ENCODE results near the gene DCDC1.
A peak's percentile ranks its signal among the peaks of the same experiment; 100 is the strongest.

Gene DCDC1, protein sequence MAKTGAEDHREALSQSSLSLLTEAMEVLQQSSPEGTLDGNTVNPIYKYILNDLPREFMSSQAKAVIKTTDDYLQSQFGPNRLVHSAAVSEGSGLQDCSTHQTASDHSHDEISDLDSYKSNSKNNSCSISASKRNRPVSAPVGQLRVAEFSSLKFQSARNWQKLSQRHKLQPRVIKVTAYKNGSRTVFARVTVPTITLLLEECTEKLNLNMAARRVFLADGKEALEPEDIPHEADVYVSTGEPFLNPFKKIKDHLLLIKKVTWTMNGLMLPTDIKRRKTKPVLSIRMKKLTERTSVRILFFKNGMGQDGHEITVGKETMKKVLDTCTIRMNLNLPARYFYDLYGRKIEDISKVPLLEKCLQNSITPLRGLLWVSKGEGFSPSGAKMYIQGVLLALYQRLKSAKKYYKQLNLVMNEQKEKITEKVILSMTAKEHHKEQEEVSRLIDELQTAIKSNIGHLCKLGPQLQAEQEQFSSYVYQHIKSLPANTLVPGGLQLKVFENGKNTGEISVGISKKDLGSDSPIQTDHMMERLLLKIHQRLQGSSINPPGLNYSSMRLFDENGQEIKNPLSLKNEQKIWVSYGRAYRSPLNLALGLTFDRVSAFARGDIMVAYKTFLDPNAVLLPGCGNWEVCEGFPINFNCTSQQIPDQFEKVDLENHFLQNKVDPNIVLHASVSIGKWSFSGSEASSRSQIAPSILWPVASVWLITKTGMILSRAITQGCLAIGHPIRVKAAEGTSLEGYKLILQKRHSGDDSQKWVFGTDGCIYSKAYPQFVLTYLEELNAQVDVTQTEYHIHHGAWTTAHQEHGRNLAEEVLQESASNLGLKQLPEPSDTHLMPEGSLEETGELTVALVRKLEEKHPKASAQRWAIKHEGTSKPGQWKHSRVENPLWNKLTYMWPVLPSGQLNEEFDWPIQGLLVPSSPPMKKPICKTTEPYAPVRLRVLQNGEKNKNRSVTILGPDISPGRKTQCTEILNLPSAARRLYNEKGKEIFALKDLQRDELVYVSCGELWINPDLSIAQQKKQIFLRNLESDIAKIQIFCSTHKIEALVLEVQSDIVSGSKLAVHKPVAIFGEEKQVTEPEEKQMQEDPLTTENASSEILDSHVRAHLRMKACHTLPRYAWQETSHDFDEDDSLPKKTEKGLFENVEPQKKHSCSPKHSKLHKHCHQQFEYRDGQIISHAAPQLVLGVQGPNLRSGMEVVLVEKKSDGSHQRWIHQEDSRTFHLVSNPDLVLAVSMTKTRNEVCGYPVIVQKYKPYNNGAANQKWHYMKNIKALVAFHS (N-terminal part only)

DNA sequence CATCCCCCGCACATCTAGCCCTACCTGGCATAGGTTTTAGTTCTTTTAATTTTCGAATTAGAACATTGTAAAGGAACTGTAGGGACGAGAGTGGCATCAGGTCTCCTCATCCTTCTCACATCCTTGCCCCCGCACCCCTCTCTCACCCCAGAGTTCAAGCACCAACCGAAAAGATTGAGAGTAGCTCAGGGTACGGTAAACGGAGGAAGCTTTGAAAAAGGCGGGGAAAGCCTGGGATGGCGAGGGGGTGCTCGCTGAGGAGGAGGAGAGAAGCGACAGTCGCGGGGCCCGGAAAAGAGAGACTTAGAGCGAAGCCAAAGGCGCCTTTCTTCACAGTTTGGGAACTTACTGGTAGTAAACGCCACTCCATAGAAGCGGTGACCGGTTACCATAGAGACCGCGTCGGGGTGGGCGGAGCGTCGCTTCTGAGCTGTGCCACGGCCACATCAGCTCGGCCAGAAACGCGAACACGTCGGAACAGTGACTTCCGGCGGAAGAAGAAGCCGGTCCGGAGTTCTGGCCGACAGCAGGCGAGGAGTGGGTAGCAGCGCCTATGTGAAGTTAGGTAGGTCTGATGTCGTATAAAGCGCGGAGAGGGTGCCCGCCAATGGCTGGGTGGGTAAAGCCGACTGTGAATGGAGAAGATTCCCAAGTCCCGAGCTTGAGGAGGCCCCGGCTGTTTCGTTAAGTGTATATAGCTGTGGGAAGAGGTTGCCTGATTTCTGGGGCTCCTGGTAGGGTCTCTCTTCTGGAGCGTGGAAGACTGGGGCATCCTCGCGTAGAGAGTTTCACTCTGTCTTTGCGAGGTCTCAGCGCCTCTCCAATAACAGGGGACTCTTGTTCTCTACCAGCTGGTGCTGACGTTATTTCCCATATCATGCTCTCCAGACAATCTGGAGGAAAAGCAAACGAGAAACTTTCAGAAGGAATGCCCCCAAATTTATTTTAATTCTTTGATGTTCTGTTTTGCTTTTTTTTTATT lies at the start of gene DCDC1, which contains the start of gene DNAJC24:
DCDC1 (minus strand) TSS at position 392 of the 982 bp plus-strand sequence. CDS start 41,459 bp downstream, outside the sequence.
DNAJC24 (plus strand) TSS at position 513 of the 982 bp plus-strand sequence. CDS start 889 bp downstream, outside the sequence.
- peak; percentile 91 to 98 for DNase-seq

DNA sequence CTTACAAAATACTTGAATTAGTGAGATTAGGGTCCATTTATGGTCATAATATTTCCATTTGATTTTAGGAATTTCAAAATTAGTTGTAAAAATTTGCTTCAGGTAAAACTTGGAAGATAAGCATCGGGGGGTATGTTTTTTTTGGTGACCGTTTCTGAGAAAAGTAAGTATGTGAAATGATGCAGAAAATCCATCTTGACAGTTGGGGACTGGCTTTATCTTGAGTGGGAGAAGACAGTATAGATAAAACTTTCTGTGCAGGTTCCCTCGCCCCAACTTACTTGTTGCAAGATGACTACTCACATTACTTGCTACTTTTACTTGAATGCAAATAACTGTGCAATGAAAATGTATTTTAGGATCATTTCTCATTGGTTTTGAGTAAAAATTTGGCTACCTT lies 49.6 kb upstream of the DCDC1 start:
- DNase-seq: no peak

DNA sequence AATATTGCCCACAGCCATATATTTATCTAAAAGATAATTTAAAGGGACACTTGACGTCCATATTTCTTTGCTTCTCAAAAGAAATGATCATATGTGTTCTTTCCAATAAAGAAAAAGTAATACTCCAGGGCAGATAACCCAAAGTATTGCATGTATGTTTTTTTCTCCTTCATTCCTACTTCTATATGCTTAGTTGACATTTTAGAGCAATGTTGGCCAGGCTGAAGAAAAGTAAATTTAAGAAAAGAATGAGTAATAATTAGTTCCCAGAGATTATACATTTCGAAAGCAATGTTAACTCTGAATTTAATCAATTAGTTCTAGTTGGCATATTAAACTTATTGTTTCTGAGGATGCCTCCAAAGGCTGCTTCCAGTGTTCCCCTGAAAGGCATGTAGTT lies 48.3 kb upstream of the DCDC1 start:
- no peak for DNase-seq

DNA sequence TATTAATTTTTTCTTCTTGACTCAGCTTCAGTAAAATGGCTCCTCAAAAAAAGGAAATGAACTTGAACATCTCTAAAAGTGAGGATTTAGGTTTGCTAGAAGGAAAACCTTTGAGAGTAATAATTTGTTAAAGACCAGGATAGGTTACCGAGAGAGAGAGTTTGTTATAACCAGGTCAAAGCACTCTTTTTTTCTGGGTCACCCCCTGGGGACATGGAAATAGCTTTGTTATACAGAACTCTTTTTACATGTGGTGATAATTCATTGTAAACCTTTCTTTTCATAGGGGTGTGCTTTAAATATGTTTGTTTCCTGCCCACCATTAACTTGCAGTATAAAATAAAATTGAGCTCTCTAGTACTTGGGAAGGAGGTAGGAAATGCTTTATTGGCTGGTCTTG lies 47.8 kb upstream of the DCDC1 start:
- DNase-seq: no peak

DNA sequence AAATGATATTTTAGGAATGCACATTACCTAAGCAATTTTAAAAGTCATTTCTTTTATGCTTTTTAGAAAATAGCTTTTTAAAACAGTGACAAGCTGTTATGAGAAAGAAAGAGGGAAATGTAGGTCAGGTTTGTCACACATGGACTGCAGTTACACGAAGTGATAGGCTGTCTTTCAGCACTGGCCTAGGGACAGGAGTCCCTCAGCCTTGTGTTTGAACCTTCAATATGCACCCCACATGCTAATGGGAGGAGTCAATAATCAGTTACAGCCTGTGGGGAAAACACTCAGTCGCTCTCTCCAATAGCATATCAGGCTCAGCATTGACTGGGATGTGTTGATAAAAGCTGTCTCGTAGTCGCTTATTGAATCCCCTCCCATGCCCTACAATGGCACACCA lies 45.9 kb upstream of the DCDC1 start:
- DNase-seq: no peak

DNA sequence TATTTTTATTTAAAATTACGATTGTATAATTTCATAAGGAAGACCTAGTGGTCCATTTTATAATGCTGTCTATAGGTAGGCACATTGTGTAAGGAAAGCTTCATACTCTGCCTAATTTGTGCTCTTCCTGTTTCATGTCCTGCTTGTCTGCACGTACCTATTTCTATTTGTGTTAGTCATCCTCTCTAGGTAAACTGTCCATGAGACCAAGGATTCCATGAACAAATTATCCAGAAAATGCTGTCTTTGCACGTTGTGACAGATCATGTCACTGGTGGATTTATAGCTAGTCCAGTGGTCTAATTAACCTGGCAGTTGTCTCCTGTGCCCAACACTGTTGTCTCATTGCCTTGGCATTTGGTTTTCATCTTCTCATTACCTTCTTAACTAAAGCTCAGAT lies 44.8 kb upstream of the DCDC1 start:
- no peak for DNase-seq

DNA sequence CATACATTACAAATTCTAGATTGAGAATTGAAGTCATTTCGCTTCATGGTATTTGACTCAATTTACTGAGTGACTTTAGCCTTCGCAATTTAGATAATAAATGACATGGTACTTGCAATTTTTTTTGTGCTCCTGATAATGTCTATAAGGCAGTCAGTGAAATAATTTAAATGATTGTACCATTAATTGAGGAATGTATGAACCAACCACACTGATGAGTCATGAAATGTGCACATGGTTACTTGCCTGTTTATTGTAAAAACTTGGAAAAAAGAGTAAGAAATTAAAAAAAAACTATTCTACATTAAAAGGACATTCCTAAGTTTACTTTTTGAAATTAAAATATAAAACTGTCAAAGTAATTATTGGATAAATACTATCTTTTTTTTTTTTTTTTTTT lies 43.4 kb upstream of the DCDC1 start:
- no peak for DNase-seq

DNA sequence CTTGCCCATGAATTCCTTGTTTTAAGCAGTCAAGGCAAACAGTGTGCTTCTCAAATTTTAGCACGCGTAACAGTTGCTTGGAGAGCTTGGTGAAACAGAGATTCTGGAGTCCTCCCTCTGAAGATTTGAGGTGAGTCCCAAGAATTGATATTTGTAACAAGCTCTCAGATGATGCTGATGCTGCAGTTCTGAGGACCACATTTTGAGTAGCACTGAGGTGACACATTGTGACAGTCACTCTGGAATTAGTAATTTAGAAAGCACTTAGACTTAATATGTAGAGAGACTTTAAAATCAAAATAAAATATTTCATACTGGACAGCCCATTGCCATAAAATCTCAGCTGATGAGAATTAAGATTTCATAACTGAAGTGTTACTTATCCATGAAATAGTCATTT lies 38.7 kb upstream of the DCDC1 start:
- DNase-seq: no peak

DNA sequence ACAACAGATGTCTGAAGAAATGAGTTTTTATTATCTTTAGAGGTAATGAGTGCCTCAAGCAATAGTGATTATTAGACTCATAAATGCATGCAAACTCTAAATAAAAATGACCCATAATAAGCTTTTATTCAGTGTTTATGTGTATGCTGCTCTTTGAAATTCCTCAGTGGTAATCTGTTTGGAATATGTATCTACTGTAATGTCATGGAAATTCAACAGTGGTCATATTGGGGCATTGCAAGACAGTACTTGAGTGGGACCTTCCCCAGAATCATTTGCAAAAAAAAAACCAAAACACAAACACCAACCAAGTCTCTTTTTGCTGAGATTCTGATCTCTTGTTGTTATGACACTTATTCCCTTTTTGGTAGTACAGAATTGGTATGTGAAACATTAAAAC lies 35.1 kb upstream of the DCDC1 start:
- no peak for DNase-seq

DNA sequence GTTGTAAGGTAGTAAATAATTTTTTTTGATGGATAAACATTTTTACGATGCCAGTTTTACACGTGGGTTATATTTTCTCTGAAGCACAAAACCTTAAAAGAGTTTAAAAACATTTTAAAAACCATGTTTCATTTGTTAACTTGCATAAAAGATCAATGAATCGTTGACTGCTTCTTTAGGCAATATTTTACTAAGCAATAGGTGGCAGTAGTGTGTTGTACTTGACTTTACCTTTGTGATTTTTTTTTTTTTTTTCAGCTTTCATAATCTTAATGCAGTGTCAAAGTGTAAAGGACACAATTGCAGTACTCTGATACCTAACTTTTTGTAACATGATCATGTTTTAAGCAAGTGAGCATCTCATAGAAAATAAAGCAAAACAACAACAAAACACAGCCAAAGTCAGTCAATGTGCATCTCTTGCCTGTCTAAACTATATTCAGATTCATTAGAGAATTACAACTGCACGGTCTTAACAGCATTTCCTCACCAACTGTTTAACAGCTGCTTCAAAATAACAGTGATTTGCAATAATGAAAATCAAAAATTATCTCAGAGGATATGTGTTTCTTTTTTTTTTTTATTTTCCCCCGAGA lies 27.8 kb upstream of the DCDC1 start:
- DNase-seq: peak; percentile 25 to 68

DNA sequence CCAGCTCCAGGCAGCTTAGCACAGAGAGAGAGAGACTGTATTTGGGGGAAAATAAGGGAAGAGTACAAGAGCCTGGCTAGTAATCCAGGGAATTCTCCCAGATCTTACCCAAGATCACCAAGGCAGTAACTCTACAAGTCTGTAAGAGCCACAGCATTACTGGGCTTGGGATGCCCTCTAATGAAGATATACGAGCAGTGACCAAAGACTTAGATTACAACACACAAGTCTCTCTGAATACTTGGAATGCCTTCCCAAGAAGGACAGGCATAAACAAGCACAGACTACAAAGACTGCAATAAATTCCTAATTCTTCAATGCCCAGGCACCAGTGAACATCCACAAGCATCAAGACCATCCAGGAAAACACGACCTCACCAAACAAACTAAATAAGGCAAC lies 17.8 kb upstream of the DCDC1 start:
- DNase-seq: no peak

DNA sequence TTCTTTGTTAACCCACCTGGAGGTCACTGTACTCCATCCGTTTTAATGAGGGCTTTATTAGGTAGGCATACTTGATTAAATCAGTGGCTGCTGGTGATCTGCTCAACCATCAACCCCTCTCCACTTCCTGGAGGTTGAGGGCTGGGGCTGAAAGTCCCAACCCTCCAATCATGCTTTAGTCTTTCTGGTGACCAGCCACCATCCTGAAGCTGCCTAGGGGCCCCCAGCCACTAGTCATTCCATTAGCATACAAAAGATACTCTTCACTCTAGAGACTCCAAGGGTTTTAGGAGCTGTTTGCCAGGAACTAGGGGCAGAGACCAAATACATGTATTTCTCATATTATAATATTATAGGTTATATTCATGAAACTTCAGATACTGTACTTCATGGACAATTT lies 13.6 kb upstream of the DCDC1 start:
- DNase-seq: no peak

DNA sequence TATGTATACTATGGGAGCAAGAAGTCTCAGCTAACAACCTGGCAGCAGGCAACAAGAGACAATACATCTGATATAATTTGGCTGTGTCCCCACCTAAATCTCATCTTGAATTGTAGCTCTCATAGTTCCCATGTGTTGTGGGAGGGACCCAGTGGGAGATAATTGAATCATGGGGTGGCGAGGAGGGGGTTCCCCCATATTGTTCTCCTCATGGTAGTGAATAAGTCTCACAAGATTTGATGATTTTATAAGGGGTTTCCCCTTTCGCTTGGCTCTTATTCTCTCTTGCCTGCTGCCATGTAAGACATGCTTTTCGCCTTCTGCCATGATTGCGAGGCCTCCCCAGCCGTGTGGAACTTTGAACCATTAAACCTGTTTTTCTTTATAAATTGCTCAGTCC lies 6.3 kb upstream of the DCDC1 start:
- no peak for DNase-seq

DNA sequence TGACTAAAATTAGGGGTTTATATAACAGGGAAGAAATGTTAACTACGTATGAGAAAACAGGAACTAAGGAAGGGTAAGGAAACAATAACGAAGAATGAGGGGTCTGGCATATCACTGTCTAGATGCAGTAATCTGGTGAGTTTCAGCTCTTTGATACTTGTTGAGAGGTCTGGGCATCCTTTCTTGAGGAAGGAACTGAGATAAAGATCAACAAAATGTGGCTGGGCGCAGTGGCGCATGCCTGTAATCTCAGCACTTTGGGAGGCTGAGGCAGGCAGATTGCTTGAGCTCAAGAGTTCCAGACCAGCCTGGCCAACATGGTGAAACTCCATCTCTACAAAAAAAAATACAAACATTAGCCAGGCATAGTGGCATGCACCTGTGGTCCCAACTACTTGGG lies 2.7 kb downstream of the DCDC1 start:
- no peak for DNase-seq

DNA sequence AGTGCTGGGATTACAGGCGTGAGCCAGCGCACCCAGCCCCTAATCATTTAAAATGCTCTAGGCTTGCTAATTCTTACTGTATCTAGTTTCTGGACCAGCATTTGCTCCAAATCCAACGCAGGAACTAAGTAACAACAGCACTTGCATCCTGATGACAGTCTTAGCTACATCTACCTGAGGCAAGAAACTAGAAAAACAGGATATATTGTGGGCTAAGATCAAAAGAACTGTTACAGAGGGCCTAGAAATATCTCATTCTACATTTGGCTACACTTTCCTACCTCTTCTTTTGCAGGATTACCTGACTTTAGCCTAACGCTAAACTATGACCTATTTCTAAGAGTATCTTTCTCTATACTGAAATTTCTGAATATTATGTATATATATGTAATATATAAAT lies 7.8 kb downstream of the DCDC1 start:
- no peak for DNase-seq

DNA sequence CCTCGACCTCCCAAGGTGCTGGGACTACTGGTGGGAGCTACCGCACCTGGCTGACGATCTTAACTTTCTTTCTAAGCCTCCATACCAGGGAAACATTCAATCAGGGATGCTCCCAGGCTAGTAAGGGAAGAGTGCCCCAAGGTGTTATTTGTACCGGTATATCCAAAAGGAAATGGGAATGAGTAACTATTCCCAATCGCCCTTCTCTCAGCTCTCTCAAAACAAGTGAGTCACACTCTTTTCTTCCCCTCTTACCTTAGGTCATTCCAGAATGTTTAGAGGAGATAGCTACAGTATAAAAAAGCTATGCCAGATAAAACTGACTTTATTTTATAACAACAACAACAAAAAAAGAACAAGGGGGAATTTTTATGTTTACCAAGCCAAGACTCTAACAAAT lies 13.7 kb downstream of the DCDC1 start:
- DNase-seq: no peak

DNA sequence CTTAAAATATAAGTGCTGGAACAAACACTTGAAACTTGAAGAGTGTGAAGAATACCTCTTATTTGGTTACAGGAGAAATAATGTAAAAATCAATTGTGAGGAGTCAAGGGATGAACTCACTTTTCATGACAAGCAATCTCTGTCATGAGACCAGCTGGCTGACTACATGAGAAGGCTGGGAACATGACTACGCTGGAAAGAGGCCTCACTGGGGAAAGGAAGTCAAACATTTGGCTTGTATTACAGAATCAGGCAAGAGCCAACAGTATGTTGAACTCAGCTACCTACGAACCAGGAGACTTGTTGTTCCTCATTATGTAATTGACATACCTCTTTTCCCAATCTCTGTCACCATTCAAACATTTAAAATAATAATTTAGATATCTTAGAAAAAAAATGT lies 14.4 kb downstream of the DCDC1 start:
- DNase-seq: peak in 1 of 2 experiments; percentile 38

DNA sequence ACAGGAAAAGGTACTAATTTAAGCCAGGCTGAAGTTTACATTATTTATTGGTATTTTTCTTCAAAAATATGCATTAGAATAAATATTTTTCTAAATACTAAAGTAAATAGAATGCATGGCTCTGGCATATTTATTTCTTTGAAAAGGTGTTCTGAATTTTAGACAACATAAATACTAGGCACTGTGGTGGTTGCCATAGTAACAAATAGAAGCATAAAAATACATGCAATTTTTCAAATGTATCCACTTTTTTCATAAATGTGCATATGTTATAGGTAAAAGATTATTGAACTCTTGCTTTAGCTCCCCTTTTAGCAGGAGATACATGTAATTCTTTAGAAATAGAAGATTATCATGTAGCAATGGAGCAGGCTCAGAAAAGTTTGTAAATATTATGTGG lies 18.4 kb downstream of the DCDC1 start:
- no peak for DNase-seq

DNA sequence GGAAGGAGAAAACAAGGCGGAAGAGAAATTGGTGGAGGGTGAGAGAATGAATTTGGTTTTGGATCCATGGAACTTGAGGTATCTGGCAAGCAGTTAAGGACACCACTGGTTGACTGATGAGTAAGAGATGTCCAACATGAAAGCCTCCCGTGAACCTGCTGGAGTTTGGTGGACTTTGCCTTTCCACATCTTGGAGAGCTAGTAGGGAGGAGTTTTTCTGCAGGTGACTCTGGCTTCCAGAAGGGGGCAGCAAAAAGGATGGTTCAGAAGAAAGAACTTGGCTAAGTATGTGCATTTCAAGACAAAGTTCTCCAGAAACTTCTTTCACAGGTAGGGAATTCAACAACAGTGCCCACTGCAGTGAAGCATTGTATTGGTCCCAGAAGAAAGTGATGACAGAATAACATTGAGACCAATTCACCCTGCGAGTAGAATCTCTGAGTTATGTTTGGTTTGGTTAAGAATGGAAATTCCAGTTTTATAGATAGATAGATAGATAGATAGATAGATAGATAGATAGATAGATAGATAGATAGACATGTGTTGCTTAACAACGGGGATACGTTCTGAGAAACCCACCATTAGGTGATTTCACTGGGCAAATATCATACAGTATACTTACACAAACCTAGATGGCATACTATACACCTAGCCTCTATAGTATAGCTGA lies 28.5 kb downstream of the DCDC1 start:
- peak in 1 of 2 experiments; percentile 24 for DNase-seq

DNA sequence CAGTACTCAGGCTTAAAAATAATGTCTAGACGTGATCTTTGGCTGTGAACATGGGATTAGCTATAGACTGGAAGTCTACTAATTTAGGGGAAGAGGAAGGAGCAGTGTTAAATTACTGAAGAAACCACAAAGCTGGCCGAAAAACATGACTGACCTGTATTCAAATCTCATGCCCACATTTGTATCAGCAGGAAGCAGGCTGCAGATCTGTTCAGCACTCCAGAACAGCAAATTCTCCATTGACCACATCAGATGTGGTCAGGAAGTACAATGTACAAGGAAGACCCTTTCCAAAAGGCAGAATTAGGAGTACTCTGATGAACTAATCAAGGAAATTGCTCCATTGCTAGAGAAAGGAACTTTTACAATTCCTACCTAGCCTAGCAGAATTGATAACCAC lies 31.7 kb downstream of the DCDC1 start:
- no peak for DNase-seq

DNA sequence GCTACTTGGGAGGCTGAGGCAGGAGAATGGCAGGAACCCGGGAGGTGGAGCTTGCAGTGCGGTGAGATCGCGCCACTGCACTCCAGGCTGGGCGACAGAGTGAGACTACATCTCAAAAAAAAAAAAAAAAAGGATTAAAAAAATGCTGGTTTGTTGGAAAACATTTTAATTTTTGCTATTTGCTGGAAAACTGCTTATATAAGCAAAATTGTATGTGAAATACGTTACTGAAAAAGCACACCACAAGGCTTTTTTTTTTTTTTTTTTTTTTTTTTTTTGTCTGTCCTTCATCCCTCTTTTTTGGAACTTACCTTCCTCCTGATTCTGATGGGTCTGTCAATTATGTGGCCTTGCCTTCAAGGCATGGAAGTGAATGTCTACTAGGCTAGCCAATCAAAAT lies 40.8 kb downstream of the DCDC1 start:
- DNase-seq: no peak
